CD4-positive, alpha-beta T cell treated with Interleukin-2 at 100 ng/mL for 4 hours (primary cell): ENCODE data around the gene PKMYT1.

Experiments used
- DNase-seq: peaks from one replicate; pipeline ENCODE4 v3.0.0-alpha.2; 2020; ENCODE audit warnings: low spot score

The PKMYT1 gene

DNA sequence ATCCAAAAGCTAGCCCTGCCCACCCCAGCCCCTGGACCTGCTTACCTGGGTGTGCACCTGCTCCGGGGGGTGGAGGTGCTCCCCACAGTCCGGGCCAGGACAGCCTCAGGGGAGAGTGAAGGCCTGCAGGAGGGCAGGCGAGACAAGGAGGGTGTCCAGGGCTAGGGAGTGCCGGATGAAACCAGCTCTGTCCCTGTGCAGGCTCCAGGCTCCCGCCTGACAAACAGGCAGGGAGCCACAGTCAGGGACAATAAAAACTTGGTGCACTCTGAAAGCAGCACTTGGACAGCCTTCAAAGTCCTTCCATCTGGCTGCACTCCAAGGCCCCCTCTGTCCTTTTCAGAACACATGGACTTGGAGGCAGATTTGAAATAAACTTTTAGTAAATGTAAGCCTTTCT lies 7.2 kb downstream of the PKMYT1 start:
- DNase-seq, result no peak

DNA sequence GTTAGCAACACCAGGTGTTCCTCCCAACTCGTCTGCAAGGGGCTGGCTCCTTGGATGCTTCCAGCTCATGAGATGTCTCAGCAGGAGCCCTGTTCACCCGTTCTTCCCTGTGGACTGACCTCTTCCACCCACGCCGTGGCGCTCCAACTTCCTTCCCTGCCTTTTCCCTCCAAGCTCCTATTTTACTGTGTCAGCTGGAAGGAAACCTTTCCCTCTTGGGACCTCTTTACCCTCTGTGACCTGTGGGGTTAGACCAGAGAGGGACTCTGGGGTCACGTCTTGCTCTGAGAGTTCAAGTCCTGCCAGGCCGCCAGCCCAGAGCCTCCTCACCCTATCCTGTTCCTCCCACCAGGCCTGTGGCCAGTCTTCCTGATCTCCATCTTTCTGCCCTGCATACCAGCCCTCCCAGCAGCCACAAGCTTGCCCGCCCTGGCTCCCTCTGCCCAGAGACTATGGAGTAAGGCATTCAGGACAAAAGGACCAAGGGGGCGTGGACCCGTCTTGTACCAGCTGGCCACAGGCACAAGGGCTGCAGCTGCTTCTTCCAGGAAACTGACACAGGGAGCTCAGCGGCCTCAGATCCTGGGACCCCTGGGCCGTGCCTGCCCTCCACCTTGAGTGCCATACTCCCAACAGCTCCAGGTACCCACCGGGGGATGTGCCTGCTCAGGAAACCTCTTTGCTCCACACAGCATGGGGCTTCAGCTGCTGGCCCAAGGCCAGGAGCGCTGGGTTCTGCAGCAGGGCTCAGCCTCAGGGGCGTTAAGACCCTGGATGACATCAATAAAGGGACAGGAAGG lies 8.1 kb downstream of the PKMYT1 start:
- DNase-seq, result no peak

DNA sequence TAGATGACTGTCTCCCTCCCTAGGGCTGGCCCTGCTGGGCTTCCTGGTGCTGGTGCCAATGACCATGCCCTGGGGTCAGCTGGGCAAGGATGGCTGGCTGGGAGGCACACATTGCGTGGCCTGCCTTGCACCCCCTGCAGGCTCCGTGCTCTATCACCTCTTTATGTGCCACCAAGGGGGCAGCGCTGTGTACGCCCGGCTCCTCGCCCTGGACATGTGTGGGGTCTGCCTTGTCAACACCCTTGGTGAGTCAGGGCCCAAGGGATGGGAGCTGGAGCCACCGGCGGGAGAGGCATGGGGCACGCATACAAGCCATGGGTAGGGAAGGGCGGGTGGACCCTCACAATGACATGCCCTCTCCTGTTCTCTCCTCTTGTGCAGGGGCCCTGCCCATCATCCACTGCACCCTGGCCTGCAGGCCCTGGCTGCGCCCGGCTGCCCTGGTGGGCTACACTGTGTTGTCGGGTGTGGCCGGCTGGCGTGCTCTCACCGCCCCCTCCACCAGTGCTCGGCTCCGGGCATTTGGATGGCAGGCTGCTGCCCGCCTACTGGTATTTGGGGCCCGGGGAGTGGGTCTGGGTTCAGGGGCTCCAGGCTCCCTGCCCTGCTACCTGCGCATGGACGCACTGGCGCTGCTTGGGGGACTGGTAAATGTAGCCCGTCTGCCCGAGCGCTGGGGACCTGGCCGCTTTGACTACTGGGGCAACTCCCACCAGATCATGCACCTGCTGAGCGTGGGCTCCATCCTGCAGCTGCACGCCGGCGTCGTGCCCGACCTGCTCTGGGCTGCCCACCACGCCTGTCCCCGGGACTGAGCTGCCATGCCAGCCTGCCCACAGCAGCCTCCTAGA lies 8.9 kb downstream of the PKMYT1 start:
- no peak for DNase-seq

DNA sequence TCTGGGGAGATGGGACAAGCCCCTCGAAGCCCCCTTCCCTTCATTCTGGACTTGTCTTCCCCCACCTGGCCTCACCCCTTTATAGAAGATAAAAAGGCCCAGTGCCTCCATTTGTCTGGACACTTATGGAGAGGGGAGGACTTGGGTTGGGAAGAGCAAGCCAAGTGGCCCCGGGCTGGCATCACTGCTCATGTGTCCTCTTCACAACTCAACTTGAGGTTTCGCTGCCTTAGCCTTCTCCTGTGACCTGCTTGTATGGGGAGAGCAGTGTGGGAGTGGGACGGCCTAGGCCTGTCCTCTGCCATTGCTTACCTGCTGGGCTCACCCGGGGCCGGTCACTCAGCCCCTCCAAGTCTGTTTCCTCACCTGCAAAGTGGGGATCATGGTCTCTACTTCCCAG lies 9.7 kb downstream of the PKMYT1 start:
- no peak for DNase-seq

DNA sequence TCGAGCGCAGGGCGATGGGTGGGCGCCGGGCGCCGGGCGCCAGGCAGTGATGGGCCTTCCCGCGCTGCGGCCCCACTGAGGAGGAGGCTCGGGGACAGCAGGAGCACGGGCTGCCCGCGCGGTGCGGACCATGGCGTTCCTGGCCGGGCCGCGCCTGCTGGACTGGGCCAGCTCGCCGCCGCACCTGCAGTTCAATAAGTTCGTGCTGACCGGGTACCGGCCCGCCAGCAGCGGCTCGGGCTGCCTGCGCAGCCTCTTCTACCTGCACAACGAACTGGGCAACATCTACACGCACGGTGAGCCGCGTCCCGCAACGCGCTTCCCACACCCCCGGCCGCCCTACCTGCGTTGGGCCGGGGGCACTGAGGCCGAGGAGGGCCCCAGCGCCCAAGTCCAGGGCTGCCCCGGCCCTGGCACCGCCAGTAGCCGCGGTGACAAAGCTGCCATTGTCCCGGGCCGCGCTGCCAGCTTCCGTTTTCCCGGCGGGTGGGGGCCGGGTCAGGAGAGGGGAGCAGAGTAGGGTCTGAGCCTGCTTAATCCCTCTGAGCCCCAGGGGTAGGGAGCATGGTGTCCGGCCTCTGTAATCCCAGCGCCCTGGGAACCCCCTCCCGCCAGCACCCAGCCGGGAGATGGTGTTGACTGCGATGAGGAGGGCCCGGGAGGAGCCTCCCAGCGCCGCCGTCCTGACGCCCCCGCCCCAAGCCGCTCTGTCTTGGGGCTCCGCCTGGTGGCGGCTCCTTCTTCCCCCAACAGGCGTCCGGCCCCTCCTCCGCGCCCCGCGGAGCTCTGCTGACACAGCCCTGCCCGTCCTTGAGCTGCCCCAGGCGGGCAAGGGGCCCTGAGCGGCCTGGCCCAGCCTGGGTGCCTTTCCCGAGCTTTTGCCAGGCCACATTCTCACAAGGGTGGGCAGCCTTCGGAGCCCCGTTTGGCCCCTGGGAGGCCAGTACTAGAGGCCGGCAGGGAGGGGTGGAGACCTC lies 10.4 kb downstream of the PKMYT1 start:
- DNase-seq, result peak; percentile 59

DNA sequence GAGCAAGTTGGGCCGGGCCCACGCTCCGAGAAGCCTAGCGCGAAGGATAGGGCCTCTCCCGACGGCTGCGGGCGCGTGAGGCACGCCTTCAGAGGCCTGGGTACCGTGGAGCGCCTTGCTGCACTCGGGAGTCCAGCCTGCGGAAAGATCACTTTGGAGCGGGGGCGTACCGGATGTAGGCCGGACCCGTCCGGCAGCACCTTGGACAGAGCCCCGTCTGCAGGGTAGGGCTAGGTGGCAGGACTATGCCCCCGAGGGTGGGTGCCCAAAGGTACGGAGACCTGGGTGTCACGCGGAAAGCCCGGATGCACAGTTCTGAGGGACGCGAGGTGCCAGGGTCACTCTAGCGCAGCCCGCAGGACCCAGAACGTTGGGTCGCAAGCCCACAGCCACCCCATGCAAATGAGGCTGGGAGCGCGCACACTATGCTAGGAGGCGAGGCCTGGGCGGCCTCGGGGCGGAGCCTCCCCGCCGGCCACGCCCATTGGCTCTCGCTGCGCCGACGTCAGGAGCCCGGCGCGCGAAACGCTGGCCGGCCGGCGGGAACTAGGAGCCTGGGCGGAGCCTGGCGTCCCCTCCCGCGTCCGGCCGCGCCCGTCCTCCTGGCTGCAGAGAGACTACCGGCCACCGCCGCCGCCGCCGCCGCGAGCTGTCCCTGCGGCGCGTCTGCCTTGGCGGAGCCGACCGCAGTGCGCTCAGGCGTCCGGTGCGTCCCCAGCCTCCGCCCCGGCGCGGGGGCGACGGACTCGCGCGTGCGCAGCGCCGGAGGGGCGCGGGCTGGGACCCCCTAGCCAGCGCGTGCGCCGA lies 11.3 kb downstream of the PKMYT1 start, which contains the start of gene PAQR4:
PAQR4 (plus strand) TSS at position 611 of the 807 bp plus-strand sequence. CDS start 327 bp downstream, outside the sequence.
- peak; percentile 77 for DNase-seq

DNA sequence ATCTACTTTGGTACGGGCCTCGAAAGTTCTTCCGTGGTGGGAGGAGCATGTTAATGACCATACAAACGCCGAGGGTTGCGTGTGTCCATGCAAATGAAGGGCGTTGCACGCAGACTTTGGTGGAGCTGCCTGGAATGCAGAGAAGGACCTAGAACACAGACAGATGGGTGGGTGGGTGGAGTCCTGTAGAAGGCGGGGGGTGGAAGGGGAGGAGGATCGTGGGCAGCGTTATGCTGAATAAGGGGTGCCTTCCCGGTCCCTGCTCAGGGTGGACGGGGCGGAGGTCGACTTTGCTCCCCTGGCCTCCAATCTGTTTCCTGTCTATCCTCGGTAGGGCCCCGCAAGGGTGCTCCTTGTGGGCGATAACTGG lies 11.9 kb downstream of the PKMYT1 start:
- DNase-seq, result no peak

DNA sequence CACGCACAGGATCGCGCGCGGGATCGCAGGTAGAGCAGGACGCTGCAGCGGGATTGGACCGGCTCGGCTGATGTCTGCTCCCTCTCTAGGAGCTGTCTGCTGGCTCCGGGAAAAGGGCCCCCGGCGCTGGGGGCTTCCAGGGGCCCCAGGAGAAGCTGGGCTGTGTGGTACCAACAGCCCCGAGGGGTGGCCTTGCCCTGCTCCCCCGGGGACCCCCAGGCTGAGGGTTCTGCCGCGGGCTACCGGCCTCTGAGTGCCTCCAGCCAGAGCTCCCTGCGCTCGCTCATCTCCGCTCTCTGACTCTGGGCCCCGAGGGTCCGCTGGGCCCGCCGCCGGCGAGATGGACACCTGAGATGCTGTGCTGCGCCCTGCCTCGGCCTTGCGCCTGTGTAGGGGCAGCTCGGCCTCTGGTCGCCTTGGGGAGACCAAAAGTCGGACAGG lies 12.5 kb downstream of the PKMYT1 start:
- no peak for DNase-seq

DNA sequence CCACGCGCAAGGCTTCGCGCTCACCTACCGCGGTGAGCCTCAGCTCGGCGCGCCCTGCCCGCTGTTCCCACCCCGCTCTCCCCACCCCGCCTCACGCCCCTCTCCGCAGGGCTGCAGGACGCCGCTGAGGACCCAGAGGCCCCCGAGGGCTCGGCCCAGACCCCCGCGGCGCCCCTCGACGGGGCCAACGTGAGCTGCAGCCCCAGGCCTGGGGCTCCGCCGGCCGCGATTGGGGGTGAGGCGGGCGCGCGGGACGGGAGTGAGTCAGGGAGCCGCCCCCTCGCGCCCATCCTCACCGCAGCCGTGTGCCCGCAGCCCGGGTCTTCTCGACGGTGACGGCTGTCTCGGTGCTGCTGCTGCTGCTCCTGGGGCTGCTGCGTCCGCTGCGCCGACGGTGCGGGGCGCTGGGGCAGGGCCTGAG lies 13.0 kb downstream of the PKMYT1 start:
- no peak for DNase-seq

DNA sequence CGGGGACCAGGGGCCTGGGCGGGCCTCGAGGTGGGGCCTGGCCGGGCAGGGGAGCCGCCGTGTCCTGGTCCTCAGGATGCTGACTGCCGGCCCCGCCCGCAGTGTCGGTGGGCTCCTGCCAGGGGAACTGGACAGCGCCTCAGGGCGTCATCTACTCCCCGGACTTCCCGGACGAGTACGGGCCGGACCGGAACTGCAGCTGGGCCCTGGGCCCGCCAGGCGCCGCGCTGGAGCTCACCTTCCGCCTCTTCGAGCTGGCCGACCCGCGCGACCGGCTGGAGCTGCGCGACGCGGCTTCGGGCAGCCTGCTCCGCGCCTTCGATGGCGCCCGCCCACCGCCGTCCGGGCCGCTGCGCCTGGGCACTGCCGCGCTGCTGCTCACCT lies 13.4 kb downstream of the PKMYT1 start:
- no peak for DNase-seq

DNA sequence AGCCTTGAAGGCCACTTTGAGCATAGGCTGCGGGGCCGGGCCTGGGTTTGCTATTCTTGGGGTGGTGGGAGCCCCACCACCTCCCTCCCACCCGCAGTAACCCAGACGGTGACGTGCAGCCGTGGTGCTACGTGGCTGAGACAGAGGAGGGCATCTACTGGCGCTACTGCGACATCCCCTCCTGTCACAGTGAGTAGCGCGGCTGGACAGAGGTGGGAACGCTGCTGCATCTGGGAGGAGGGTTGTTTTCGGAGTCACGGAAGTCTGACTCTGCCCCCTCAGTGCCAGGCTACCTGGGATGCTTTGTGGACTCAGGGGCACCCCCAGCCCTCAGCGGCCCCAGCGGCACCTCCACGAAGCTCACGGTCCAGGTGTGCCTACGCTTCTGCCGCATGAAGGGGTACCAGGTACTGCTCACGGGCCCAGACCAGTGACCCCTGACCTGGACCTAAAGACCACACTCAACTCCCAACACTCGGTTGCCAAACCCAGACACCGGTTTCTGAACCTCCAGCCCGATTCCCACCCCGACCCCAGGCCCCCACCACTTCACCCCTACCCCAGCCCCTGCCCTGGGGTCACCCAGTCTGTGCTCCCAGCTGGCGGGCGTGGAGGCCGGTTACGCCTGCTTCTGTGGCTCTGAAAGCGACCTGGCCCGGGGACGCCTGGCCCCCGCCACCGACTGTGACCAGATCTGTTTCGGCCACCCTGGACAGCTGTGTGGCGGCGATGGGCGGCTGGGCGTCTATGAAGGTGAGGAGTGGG lies 14.0 kb downstream of the PKMYT1 start:
- no peak for DNase-seq

DNA sequence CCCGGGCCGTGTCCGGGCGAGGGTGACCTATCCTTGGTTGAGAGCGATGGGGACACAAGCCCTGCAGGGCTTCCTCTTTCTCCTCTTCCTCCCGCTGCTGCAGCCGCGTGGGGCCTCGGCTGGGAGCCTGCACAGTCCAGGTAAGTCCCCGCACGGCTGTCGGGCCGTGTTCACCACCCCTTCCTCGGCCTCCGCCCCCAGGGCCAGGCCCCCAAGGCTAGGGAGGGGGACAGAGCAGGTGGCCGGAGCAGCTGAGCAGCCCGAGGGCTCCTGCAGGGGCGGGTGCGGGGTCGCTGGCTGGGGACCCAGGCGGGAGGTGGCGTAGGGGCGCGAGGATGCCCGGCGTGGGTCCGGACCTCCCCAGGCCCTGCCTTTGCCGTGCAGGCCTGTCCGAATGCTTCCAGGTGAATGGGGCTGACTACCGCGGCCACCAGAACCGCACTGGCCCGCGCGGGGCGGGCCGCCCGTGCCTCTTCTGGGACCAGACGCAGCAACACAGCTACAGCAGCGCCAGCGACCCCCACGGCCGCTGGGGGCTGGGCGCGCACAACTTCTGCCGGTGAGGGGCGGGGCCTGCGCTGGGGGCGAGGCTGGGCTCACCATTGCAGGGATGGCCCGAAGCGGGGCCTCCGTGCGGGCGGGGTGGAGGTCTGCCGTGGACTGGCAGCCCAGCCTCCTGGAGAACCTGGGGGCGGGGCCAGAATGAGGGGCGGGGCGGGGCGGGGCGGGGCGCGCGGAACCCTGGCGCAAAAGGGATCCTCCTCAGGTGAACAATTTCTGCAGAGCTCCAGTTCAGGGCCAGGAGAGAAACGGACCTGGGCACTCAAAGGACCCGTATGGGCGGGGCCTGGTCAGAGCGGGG lies 15.5 kb downstream of the PKMYT1 start:
- DNase-seq, result peak; percentile 50

DNA sequence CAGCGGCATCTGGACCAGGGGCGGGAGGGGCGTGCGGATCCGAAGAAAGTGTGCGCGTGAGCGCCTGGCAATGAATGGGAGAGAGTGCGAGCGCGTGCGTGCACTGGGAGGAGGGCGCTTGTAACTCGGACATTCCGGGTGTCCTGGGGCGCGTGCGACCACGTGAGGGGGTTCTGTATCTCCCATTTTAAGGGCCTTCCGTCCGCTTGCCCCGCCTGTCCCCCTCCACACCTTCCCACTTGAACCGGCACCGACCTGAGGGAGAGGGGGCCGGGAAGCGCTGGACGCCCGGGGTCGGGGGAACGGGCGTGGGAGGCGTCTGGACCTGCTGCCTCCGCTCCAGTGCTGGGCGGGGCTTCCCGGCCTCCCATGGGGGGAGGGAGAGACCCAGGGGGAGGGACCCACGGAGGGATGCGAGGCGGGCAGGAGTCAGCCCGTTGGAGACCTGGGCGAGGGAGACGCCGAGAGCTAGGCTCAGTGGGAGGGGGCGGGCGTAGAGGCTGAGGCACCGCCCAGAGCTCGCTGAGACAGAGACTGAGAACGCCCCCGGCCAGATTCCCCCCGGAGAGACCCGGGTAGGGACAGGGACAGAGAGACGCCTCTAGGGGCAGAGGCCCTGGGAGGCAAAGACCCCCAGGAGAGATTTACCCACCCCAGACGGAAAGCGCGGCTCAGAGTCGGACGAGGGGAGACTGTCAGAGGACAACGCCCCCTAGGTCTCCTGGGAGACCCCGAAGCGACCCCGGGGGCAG lies 16.3 kb downstream of the PKMYT1 start, which contains the start of gene KREMEN2:
KREMEN2 (plus strand) TSS at position 553 of the 752 bp plus-strand sequence. CDS start 246 bp downstream, outside the sequence.
- peak; percentile 6 for DNase-seq

DNA sequence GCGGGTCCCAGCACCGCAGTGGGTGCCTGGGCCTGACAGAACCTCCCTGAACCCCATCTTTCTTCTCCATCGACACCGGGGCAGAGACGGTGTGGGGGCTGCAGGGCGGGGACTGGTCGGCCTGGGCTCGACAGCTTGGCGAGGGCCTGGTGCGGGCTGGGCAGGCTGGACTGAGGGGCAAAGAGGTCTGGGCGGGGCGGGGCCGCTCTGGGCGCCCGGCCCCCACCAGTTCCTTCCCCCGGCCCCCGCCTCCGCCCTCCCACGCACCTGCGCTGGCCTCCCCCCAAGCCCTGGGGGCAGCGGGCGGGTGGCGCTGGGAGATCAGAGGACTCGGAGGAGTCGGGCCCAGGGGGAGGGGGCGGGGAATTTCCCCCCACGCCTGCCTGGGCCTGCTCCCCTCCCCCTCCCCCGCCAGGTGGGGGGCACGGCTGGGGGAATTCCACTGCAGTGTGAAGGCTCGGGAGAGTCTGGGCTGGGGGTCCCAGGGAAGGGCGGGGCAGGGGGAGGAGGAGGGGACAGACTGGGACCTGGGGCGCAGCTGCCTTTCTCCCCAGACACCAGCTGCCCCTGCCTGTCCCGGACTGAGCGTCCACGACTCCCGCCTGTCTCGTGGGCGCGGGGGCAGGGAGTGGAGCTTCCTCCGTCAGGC lies 17.0 kb downstream of the PKMYT1 start:
- peak; percentile 5 for DNase-seq

DNA sequence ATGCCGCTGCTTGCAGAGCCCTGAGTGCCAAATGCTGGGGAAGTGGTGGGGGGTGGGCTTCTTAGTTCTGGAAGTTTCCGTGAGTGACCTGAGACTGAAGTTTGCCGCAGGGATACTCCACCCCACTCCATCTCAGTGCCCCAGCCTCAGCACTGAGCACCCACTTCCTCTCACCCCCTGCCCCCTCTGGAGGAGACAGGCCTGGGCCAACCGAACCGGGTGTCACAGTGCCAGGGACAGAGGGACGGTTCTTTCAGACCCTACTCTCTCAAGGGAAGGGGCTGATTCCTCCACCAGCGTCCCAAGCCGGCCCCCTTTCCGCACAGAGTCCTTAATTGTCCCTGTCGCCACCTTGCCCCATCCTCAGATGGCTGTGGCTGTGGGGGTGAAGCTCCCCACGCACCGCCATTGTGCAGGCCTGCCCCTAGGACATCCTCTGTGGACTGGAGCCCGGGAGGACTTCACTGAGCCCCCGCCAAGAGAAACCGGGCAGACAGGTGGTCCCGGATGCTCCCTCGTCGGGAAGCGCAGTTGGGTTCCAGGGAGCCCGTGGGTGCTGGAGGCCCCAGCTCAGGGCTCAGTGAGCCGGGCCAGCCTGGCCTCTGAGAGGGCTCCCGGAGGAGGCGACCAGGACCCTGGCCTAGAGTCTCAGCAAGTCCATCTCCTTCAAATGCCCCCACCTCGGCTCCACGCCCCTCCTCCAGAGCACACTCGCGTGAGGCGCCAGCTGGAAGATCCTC lies 17.7 kb downstream of the PKMYT1 start:
- no peak for DNase-seq

DNA sequence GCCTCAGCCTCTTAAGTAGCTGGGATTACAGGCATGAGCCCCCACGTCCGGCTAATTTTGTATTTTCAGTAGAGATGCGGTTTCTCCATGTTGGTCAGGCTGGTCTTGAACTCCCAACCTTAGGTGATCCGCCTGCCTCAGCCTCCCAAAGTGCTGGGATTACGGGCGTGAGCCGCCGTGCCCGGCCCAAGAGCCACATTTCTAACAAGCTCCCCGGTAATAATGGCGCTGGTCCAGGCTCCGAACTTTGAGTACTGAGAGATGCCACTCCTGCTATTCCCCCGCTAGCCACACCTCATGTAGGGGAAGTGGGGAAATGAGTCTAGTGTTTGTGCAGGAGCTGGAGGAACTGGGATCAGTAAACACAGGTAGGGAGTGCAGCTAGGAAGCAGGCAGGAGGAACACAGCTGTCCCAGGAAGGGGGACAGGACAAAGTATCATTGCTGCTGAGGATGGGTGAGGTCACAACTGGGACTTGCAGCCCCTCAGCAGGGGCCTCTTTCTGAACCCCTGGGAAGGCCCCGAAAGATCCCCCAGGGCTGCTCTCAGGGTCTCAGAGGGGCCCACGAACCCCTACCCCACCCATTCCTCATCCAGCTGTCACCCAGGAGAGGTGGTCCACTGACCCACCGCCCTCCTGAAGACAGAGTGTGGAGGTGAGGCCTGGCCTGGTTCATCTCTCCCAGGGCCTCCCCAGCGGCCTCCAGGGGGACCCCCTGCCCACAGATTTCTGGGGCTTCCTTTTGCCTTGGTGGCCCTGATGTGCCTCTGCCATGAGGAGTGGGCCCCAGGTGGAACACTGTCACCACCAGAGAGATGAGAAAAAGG lies 19.8 kb downstream of the PKMYT1 start:
- no peak for DNase-seq
